CD1c-positive myeloid dendritic cell (primary cell): ENCODE data around the gene SLC2A1.
"Not testable (repeated sequence)": the region's sequence is repeated elsewhere in the genome, so short reads cannot be mapped to it uniquely, and the experiment has no call there.

ENCODE experiments used
- DNase-seq: peaks from one replicate; pipeline ENCODE4 v3.0.0-alpha.2; 2016; ENCODE audit errors: extremely low spot score

SLC2A1 gene

DNA sequence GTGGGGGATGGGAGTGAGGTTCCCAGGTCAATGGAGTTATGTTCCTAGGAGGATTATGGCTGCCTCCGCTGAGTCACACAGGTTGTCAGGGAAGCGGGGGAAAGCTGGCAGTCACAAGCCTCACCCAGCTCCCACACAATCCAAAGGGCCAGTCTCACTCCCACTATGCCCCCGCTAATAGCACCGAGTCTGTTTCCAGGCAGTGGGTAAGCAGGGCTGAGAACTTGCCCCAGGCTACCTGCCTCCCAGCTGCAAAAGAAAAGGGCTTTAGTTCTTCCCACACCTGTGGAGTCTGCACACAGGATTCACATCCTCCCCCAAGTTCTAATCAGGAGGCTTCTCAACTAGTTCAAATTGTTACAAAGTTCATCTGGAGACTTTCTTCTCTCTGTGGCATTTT, 58.7 kb downstream of the SLC2A1 start:
- DNase-seq, result not testable (repeated sequence)

DNA sequence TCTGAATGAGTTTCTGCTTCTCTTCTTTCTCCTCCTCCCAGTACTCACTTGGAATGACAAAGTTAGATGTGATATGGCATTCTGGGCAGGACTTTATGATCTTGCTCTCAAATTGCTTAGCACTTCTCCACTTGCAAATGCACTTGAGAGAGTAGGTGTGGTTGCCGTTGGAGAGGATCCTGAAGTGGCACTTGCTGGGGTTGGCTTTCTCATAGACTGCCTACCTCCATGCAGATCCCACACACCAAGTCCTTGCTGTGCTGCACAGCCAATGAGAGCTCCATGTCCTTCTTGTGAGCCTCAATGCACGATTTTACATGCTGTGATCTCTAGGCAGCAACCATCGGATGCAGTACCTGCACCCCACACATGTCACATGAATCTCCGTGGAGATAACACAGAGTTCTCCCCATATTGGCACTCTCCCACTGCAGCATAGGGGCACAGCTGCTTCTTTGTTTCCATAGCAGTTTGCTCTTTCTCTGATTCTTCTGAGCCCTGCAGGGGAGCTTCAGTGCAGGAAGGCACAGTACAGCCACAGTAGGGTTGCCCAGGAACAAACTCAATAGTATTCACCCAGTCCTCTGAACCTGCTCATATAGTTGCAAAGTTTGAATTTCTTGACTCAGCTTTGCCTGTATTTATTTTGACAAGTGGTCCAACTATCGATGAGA, 67.1 kb downstream of the SLC2A1 start:
- DNase-seq, result no peak

DNA sequence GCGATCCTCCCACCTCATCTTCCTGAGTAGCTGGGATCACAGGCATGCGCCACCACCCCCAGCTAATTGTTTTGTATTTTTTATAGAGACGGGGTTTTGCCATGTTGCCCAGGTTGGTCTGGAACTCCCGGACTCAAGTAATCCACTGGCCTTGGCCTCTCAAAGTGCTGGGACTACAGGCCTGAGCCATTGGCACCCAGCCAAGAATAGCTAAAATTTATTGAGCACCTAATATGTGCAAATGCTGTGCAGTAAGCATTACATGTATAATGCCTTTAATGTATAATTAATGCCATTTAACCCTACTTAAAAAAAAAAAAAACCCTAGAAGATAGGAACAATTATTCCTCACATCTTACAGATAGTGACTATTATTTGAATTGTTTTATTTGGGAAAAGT, 69.4 kb downstream of the SLC2A1 start:
- DNase-seq, result no peak

DNA sequence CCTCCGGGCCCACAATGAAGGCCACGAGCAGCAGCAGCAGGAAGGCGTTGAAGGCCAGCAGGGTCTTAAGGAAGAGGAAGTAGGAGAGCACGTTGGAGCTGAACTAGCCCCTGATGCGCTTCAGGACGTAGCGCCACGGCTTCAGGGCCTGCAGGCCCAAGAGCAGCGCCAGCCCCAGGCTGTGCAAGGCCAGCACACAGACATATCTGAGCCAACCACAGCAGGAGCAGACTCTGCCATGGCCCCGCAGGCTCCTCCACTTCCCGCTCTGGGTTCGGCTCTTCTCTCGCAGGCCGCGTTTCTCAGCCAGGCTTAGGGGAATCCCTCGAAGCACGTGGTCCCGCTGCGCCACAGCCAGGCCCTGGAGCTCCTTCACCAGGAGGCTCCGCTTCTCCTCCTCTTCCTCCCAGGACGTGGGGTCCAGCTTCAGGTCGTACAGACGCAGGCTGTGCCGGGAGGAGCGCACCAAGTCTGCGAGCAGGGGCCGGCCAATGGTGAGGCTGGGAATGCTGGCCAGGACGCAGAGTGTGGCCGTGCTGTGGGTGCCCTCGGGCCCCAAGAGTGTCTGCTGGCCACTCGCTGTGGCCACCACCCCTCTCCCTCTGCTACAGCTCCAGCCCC, 70.5 kb downstream of the SLC2A1 start:
- no peak for DNase-seq

DNA sequence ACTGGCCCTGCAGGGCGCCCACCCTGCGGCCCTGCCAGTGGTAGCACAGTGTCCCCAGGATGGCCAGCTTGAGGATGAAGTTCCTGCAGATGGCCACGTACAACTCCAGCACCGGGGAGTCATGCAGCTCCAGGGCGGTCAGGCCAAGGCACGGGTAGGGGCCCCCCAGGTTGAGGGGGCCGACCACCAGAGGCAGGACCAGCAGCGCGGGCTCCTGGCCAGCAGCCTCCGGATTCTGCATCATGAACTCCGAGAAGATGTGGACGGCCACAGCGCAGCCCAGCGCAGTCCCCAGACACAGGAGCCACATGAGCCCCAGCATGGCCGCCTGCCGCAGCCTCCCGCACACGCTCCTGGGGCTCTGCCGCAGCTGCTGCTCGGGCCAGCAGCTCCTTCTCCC, 71.3 kb downstream of the SLC2A1 start:
- no peak for DNase-seq

DNA sequence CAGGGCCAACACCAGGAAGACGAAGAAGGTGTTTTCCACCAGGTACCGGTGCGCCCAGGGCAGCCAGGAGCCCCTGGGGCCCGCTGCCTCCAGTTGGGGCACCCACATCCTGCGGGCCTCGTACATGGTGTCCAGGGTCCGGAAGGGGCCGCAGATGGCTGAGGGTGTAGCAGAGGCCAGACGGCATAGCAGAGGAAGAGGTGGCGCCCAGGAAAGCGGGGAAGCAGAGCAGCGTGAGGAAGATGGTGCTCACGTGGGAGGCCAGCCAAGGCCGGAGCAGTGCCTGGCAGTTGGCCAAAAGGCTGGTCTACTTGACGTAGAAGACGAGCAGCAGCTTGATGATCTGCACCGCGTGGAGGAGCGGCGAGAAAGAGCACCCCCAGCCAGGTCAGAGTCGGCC, 71.9 kb downstream of the SLC2A1 start:
- no peak for DNase-seq

DNA sequence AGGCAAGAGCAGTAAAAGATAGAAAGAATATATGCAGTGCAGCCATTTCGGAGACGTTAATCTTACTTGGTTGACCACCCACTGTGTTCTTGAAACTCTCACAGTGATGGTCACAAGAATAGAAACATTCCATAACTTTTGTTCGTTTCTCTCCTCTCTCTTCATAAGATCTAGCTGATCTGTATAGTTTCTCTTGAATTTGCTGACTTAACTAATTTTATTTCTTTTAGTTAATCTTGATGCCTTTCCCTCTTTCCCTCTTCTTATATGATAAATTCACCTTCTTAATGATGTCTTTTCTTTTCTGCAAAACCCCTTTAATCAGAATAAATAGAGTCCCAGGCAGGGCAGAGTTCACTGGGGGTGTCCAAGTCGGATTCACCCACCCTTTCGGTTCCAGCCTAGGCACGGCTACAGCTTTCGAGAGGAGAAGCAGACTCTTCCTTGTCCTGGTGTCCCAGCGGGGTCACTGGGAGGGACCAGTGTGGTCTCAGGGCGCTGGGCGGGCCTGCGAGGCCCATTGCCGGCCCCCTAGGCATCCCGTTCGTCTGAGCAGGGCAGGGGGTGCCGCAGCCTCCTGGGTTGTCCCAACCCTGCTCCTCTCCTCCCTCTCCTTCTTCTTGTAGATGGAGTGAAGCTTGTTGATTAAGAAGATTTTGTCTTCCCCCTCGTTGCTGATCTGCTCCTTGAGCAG, 72.5 kb downstream of the SLC2A1 start:
- DNase-seq, result no peak

DNA sequence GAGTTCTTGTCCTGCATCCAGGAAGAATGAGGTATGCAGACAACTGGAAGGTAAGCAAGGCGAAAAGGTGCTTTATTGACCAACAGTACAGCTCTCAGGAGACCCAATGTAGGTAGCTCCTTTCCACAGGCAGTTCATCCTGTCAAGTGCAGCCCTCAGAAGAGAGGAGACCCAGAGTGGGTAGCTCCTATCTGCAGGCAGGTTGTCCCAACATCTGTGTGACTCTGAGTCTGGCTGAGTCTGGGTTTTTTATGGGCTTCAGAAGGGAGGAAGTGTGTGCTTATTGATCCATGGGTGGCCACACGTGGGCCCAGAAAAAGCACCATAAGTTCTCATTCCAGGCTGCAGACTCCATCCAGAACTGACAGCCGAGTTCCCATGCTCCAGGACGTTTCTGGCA, 78.3 kb downstream of the SLC2A1 start:
- DNase-seq, result no peak

DNA sequence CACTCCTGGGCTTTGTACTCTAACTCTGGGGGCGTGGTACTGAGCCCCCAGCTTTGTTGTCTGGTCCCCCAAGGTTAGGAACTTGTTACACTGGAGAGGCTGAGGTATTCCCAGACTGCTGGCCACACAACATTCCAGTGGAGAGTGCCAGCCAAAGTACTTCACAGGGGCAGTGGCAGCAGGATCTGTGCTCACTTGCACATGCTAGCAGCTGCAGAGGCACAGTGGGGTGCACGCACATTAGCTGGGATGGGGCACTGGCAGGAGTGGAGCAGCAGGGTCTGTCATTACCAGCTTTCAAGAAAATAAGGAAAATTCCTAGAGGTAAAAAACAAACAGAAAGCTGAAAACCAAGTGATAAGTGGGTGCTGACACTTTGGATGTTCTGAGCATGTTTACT, 81.3 kb downstream of the SLC2A1 start:
- no peak for DNase-seq

DNA sequence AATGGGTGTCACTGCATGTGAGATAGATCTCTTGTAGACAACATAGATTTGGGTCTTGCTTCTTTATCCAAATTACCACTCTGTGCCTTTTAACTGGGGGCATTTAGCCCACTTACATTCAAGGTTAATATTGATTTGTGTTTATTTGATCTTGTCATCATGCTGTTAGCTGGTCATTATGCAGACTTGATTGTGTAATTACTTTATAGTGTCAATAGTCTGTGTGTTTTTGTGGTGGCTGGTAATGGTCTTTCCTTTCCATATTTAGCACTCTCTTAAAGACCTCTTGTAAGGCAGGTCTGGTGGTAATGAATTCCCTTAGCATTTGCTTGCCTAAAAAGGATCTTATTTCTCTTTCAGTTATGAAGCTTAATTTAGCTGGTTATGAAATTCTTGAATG, 82.7 kb downstream of the SLC2A1 start:
- DNase-seq, result no peak
